ENCODE data around the gene PTGER3.
"Not testable (repeated sequence)": the region's sequence is repeated elsewhere in the genome, so short reads cannot be mapped to it uniquely, and the experiment has no call there.

PTGER3 gene

GRCh38 chr1:71001624-71002023 lies 46.0 kb downstream of the PTGER3 start:
- Histone ChIP-seq H3K4me3 (ENCODE audit: low read depth in 1 of 2, low read length in 2 of 2) (no peak overlapping the region), H3K9me3 (ENCODE audit: control insufficient read depth in 1 of 2, low read length in 2 of 2) (no peaks in the 10 kb centered on the region), H3K4me1 (ENCODE audit: control insufficient read depth in 1 of 2, insufficient read depth in 2 of 2, low read length in 2 of 2) (no peaks in the 10 kb centered on the region), H3K27me3 (ENCODE audit: low read depth, low read length) (no peaks in the 10 kb centered on the region), H3K36me3 (ENCODE audit: control insufficient read depth in 1 of 2, insufficient read depth in 2 of 2, low read length in 2 of 2) (no peaks in the 10 kb centered on the region), H3K27ac (ENCODE audit: low read length) (peak overlapping the region; percentile 29)

DNA sequence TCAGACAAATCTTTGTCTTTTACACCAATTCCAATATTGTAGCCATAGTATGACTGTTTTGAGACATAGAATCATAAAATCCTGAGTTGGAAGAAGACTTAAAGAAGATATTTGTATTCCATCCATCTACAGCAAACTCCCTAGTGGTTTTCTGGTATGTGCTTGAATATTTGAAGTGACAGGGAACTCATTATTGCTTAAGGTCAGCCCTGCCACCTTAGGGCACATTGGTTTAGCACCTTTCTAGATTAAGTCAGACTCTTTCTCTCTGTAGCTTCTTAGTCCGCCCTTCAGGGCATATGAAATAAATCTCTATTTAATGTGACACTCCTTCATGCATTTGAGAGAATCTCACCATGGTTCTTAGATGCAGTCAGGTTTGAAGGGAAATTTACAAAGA lies 49.8 kb downstream of the PTGER3 start:
- Histone ChIP-seq H3K4me3 (ENCODE audit: low read depth in 1 of 2, low read length in 2 of 2) (no peak overlapping the region), H3K9me3 (ENCODE audit: control insufficient read depth in 1 of 2, low read length in 2 of 2) (no peaks in the 10 kb centered on the region), H3K27ac (ENCODE audit: low read length) (no peak overlapping the region), H3K27me3 (ENCODE audit: low read depth, low read length) (no peaks in the 10 kb centered on the region), H3K4me1 (ENCODE audit: control insufficient read depth in 1 of 2, insufficient read depth in 2 of 2, low read length in 2 of 2) (no peaks in the 10 kb centered on the region), H3K36me3 (ENCODE audit: control insufficient read depth in 1 of 2, insufficient read depth in 2 of 2, low read length in 2 of 2) (no peaks in the 10 kb centered on the region)

GRCh38 chr1:70994753-70995268 lies 52.8 kb downstream of the PTGER3 start:
- H3K4me1 ChIP-seq (ENCODE audit: control insufficient read depth in 1 of 2, insufficient read depth in 2 of 2, low read length in 2 of 2) = no peaks in the 10 kb centered on the region
- H3K27ac ChIP-seq (ENCODE audit: low read length) = no peak overlapping the region
- no peaks in the 10 kb centered on the region for H3K9me3 ChIP-seq (ENCODE audit: control insufficient read depth in 1 of 2, low read length in 2 of 2)
- H3K36me3 ChIP-seq (ENCODE audit: control insufficient read depth in 1 of 2, insufficient read depth in 2 of 2, low read length in 2 of 2) = no peaks in the 10 kb centered on the region
- H3K4me3 ChIP-seq (ENCODE audit: low read depth in 1 of 2, low read length in 2 of 2) = no peak overlapping the region
- no peaks in the 10 kb centered on the region for H3K27me3 ChIP-seq (ENCODE audit: low read depth, low read length)

DNA sequence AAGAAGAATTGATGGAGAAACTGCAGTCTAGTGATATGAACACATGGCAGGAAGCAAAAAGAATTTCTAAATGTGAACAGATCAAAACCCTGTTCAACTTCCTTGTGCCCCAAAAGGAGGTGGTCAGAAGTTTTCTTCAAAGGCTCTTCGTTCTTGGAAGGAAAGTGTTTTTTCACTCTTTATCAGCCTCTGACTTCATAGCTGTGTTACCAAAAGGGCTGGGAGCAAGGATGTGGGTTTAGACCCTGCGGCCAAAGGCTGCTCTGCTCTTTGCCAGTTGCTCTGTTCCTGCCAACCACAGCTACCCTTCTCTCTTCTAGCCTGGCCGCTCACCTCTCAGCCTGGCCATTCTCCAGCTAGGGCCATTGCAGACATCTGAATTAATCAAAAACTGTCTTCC lies 53.8 kb downstream of the PTGER3 start:
- H3K27ac ChIP-seq (ENCODE audit: low read length) = no peak overlapping the region
- H3K36me3 ChIP-seq (ENCODE audit: control insufficient read depth in 1 of 2, insufficient read depth in 2 of 2, low read length in 2 of 2) = no peaks in the 10 kb centered on the region
- H3K4me3 ChIP-seq (ENCODE audit: low read depth in 1 of 2, low read length in 2 of 2) = no peak overlapping the region
- H3K4me1 ChIP-seq (ENCODE audit: control insufficient read depth in 1 of 2, insufficient read depth in 2 of 2, low read length in 2 of 2) = no peaks in the 10 kb centered on the region
- no peaks in the 10 kb centered on the region for H3K9me3 ChIP-seq (ENCODE audit: control insufficient read depth in 1 of 2, low read length in 2 of 2)
- no peaks in the 10 kb centered on the region for H3K27me3 ChIP-seq (ENCODE audit: low read depth, low read length)

GRCh38 chr1:70992521-70992920 lies 55.1 kb downstream of the PTGER3 start:
- H3K9me3 ChIP-seq (ENCODE audit: control insufficient read depth in 1 of 2, low read length in 2 of 2) = no peaks in the 10 kb centered on the region
- H3K27me3 ChIP-seq (ENCODE audit: low read depth, low read length) = no peaks in the 10 kb centered on the region
- H3K4me1 ChIP-seq (ENCODE audit: control insufficient read depth in 1 of 2, insufficient read depth in 2 of 2, low read length in 2 of 2) = no peaks in the 10 kb centered on the region
- H3K27ac ChIP-seq (ENCODE audit: low read length) = no peak overlapping the region
- H3K4me3 ChIP-seq (ENCODE audit: low read depth in 1 of 2, low read length in 2 of 2) = no peak overlapping the region
- H3K36me3 ChIP-seq (ENCODE audit: control insufficient read depth in 1 of 2, insufficient read depth in 2 of 2, low read length in 2 of 2) = no peaks in the 10 kb centered on the region

GRCh38 chr1:70990469-70991253 lies 57.0 kb downstream of the PTGER3 start:
- no peak overlapping the region for H3K27ac ChIP-seq (ENCODE audit: low read length)
- H3K27me3 ChIP-seq (ENCODE audit: low read depth, low read length) = no peaks in the 10 kb centered on the region
- no peak overlapping the region for H3K4me3 ChIP-seq (ENCODE audit: low read depth in 1 of 2, low read length in 2 of 2)
- H3K4me1 ChIP-seq (ENCODE audit: control insufficient read depth in 1 of 2, insufficient read depth in 2 of 2, low read length in 2 of 2) = no peaks in the 10 kb centered on the region
- no peaks in the 10 kb centered on the region for H3K36me3 ChIP-seq (ENCODE audit: control insufficient read depth in 1 of 2, insufficient read depth in 2 of 2, low read length in 2 of 2)
- no peaks in the 10 kb centered on the region for H3K9me3 ChIP-seq (ENCODE audit: control insufficient read depth in 1 of 2, low read length in 2 of 2)

- H3K36me3 ChIP-seq (ENCODE audit: control insufficient read depth in 1 of 2, insufficient read depth in 2 of 2, low read length in 2 of 2) = no peaks in the 10 kb centered on the region
- no peaks in the 10 kb centered on the region for H3K4me1 ChIP-seq (ENCODE audit: control insufficient read depth in 1 of 2, insufficient read depth in 2 of 2, low read length in 2 of 2)
- no peaks in the 10 kb centered on the region for H3K9me3 ChIP-seq (ENCODE audit: control insufficient read depth in 1 of 2, low read length in 2 of 2)
- no peak overlapping the region for H3K27ac ChIP-seq (ENCODE audit: low read length)
- H3K4me3 ChIP-seq (ENCODE audit: low read depth in 1 of 2, low read length in 2 of 2) = no peak overlapping the region
- H3K27me3 ChIP-seq (ENCODE audit: low read depth, low read length) = no peaks in the 10 kb centered on the region
Measured at GRCh38 chr1:70987497-70987896, 60.1 kb downstream of the PTGER3 start.

DNA sequence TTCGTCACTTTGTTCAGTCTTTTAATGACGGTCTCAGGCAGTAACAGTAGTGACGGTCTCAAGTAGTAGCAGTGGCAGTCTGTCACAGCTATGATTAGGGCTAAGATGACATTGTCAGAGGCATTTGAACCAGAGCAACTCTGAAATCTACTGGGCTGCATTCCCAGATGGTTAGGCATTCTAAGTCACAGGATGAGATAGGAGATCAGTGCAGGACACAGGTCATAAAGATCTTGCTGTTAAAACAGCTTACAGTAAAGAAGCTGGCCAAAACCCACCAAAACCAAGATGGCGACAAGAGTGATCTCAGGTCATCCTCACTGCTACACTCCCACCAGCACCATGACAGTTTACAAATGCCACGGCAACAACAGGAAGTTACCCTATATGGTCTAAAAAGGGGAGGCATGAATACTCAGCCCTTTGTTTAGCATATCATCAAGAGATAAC lies 61.8 kb downstream of the PTGER3 start:
- not testable (repeated sequence) for H3K27me3 ChIP-seq (ENCODE audit: low read depth, low read length); H3K9me3 ChIP-seq (ENCODE audit: control insufficient read depth in 1 of 2, low read length in 2 of 2); H3K27ac ChIP-seq (ENCODE audit: low read length); H3K36me3 ChIP-seq (ENCODE audit: control insufficient read depth in 1 of 2, insufficient read depth in 2 of 2, low read length in 2 of 2); H3K4me1 ChIP-seq (ENCODE audit: control insufficient read depth in 1 of 2, insufficient read depth in 2 of 2, low read length in 2 of 2); H3K4me3 ChIP-seq (ENCODE audit: low read depth in 1 of 2, low read length in 2 of 2)

DNA sequence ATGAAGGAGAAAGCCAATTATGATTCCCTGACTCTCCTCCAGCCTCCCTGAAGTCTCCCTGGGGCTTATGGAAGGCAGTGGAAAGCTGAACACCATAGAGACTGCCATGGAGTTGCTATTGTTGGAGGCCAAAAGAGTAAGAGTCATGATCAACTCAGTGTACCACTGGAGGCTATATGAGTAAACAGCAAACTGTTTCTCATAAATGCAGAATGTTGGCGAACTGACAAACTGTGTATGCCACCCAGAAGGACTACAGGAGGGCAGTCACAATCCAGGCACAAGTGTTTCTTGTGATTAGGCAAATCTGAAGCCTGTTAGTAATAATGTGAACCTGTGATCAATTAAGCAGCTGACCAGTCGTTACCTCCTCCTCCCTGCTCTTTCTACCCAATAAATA lies 62.3 kb downstream of the PTGER3 start:
- not testable (repeated sequence) for H3K4me3 ChIP-seq (ENCODE audit: low read depth in 1 of 2, low read length in 2 of 2); H3K9me3 ChIP-seq (ENCODE audit: control insufficient read depth in 1 of 2, low read length in 2 of 2); H3K27ac ChIP-seq (ENCODE audit: low read length); H3K27me3 ChIP-seq (ENCODE audit: low read depth, low read length); H3K36me3 ChIP-seq (ENCODE audit: control insufficient read depth in 1 of 2, insufficient read depth in 2 of 2, low read length in 2 of 2); H3K4me1 ChIP-seq (ENCODE audit: control insufficient read depth in 1 of 2, insufficient read depth in 2 of 2, low read length in 2 of 2)

DNA sequence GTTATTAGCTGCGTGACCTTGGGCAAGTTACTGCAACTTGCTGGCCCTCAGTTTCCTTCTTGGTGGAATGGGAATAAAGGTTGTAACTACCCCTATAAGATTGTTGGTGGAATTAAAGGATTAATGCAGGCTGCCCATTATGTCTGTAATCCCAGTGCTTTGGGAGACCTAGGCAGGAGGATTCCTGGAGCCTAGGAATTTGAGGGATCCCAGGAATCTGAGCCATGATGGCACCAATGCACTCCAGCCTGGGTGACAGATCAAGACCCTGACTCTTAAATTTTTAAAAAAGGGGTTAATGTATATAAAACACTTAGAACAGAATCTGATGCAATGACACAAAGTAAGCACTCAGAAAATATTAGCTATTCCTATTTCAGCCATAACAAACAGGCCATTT lies 67.3 kb downstream of the PTGER3 start:
- H3K4me1 ChIP-seq (ENCODE audit: control insufficient read depth in 1 of 2, insufficient read depth in 2 of 2, low read length in 2 of 2) = no peaks in the 10 kb centered on the region
- no peak overlapping the region for H3K4me3 ChIP-seq (ENCODE audit: low read depth in 1 of 2, low read length in 2 of 2)
- H3K27me3 ChIP-seq (ENCODE audit: low read depth, low read length) = no peaks in the 10 kb centered on the region
- no peaks in the 10 kb centered on the region for H3K36me3 ChIP-seq (ENCODE audit: control insufficient read depth in 1 of 2, insufficient read depth in 2 of 2, low read length in 2 of 2)
- no peak overlapping the region for H3K27ac ChIP-seq (ENCODE audit: low read length)
- no peaks in the 10 kb centered on the region for H3K9me3 ChIP-seq (ENCODE audit: control insufficient read depth in 1 of 2, low read length in 2 of 2)

GRCh38 chr1:70979881-70980280 lies 67.7 kb downstream of the PTGER3 start:
- no peak overlapping the region for H3K27ac ChIP-seq (ENCODE audit: low read length)
- no peaks in the 10 kb centered on the region for H3K36me3 ChIP-seq (ENCODE audit: control insufficient read depth in 1 of 2, insufficient read depth in 2 of 2, low read length in 2 of 2)
- no peaks in the 10 kb centered on the region for H3K27me3 ChIP-seq (ENCODE audit: low read depth, low read length)
- no peaks in the 10 kb centered on the region for H3K9me3 ChIP-seq (ENCODE audit: control insufficient read depth in 1 of 2, low read length in 2 of 2)
- no peaks in the 10 kb centered on the region for H3K4me1 ChIP-seq (ENCODE audit: control insufficient read depth in 1 of 2, insufficient read depth in 2 of 2, low read length in 2 of 2)
- no peak overlapping the region for H3K4me3 ChIP-seq (ENCODE audit: low read depth in 1 of 2, low read length in 2 of 2)

- no peaks in the 10 kb centered on the region for H3K9me3 ChIP-seq (ENCODE audit: control insufficient read depth in 1 of 2, low read length in 2 of 2)
- no peak overlapping the region for H3K27ac ChIP-seq (ENCODE audit: low read length)
- no peaks in the 10 kb centered on the region for H3K4me1 ChIP-seq (ENCODE audit: control insufficient read depth in 1 of 2, insufficient read depth in 2 of 2, low read length in 2 of 2)
- no peaks in the 10 kb centered on the region for H3K36me3 ChIP-seq (ENCODE audit: control insufficient read depth in 1 of 2, insufficient read depth in 2 of 2, low read length in 2 of 2)
- no peaks in the 10 kb centered on the region for H3K27me3 ChIP-seq (ENCODE audit: low read depth, low read length)
- no peak overlapping the region for H3K4me3 ChIP-seq (ENCODE audit: low read depth in 1 of 2, low read length in 2 of 2)
Measured at GRCh38 chr1:70979313-70979712, 68.3 kb downstream of the PTGER3 start.

Data from muscle layer of duodenum (tissue), 2 donors.